Upper lobe of right lung (tissue), 1 donor: ENCODE data around the gene ACTG1. TPM values are rescaled to one million over a fixed set of nuclear protein-coding genes. Genes with fewer than 3 reads are reported as not detected.

Experiments
- ATAC-seq: fragments of 200-7000 bp; cut with Tn5 transposase; one replicate; pipeline ENCODE4 v1.9.1; 2020; ENCODE audit warnings: mild to moderate bottlenecking, moderate library complexity
- DNase-seq: peaks from one replicate; pipeline ENCODE4 v3.0.0-alpha.2; 2020
- H3K27ac ChIP-seq: fragments of 200-600 bp; one replicate; pipeline ENCODE4 v1.8.0; 2022
- H3K27me3 ChIP-seq: fragments of 200-600 bp; one replicate; pipeline ENCODE4 v1.8.0; 2022; ENCODE audit warnings: mild to moderate bottlenecking
- H3K36me3 ChIP-seq: fragments of 200-600 bp; one replicate; pipeline ENCODE4 v1.8.0; 2022
- H3K4me1 ChIP-seq: fragments of 200-600 bp; one replicate; pipeline ENCODE4 v1.8.0; 2022
- H3K4me3 ChIP-seq: fragments of 200-600 bp; one replicate; pipeline ENCODE4 v1.8.0; 2022; ENCODE audit warnings: mild to moderate bottlenecking
- H3K9me3 ChIP-seq: fragments of 200-600 bp; one replicate; pipeline ENCODE4 v1.8.0; 2022
- CTCF ChIP-seq: fragments of 200-600 bp; IDR thresholded peaks from one replicate; pipeline ENCODE4 v1.8.0; 2022; ENCODE audit warnings: antibody characterized with exemption
- intact Hi-C: fragments of 100-400 bp; cut with DNase I; formaldehyde crosslinking; loops from one replicate; pipeline ENCODE4 v1.11.0; 2022
- total RNA-seq: library from RNA; stranded (reverse); fragmentation: NEBNext Ultra II Directional; extraction: Animal tissue kit (Norgen Biotek cat#: 25700); gene quantifications from one replicate; pipeline ENCODE4 v1.2.1, GENCODE V29; 2021
- donor health status: DM: no; HTN: yes; CAD: no; lungs with severe emphysema.

The ACTG1 gene
- total RNA-seq, 1 donor from 2014 or later = 2,193 TPM

- ATAC-seq (no peak), DNase-seq (no peak)
- H3K4me1 ChIP-seq = peaks cover 8% of the 10 kb centered on the region
- no peak overlapping the region for H3K27ac ChIP-seq
- no peaks in the 10 kb centered on the region for H3K27me3 ChIP-seq
- H3K9me3 ChIP-seq = no peaks in the 10 kb centered on the region
- H3K36me3 ChIP-seq = no peaks in the 10 kb centered on the region
- H3K4me3 ChIP-seq = no peak overlapping the region
- TF ChIP-seq CTCF = no peak
- intact Hi-C loops = no loop called here
Measured at GRCh38 chr17:81499601-81499970, 13.0 kb downstream of the ACTG1 start.

- ATAC-seq = peak; percentile 13
- intact Hi-C loops = no loop called here
- Histone ChIP-seq H3K9me3 (no peaks in the 10 kb centered on the region), H3K36me3 (no peaks in the 10 kb centered on the region), H3K27ac (no peak overlapping the region), H3K4me1 (peaks cover 8% of the 10 kb centered on the region), H3K4me3 (no peak overlapping the region), H3K27me3 (no peaks in the 10 kb centered on the region)
- no peak for DNase-seq
- no peak for TF ChIP-seq CTCF
Measured at GRCh38 chr17:81498953-81499600, 13.5 kb downstream of the ACTG1 start.

- Histone ChIP-seq H3K36me3 (no peaks in the 10 kb centered on the region), H3K27ac (no peak overlapping the region), H3K4me1 (peaks cover 7% of the 10 kb centered on the region), H3K4me3 (no peak overlapping the region), H3K9me3 (no peaks in the 10 kb centered on the region), H3K27me3 (no peaks in the 10 kb centered on the region)
- ATAC-seq (no peak), DNase-seq (no peak)
- intact Hi-C loops = no loop called here
- no peak for TF ChIP-seq CTCF
Measured at GRCh38 chr17:81494626-81495377, 17.8 kb downstream of the ACTG1 start.

- DNase-seq (no peak), ATAC-seq (peak; percentile 46)
- no peak overlapping the region for H3K4me3 ChIP-seq
- H3K4me1 ChIP-seq = peaks cover 5% of the 10 kb centered on the region
- no peak overlapping the region for H3K27ac ChIP-seq
- no peaks in the 10 kb centered on the region for H3K27me3 ChIP-seq
- no peaks in the 10 kb centered on the region for H3K36me3 ChIP-seq
- TF ChIP-seq CTCF = no peak
- intact Hi-C loops = no loop called here
- no peaks in the 10 kb centered on the region for H3K9me3 ChIP-seq
Measured at GRCh38 chr17:81493198-81494038, 19.2 kb downstream of the ACTG1 start.

- Histone ChIP-seq H3K9me3 (no peaks in the 10 kb centered on the region), H3K4me3 (no peak overlapping the region), H3K36me3 (no peaks in the 10 kb centered on the region), H3K27ac (no peak overlapping the region), H3K27me3 (no peaks in the 10 kb centered on the region), H3K4me1 (peaks cover 7% of the 10 kb centered on the region)
- intact Hi-C loops = no loop called here
- TF ChIP-seq CTCF = no peak
- ATAC-seq = no peak
- no peak for DNase-seq
Measured at GRCh38 chr17:81492706-81493105, 19.9 kb downstream of the ACTG1 start.
